Middle frontal gyrus (tissue), 1 donor: ENCODE results near the gene ATP1A1.

Source experiments
- DNase-seq: peaks from one replicate; pipeline ENCODE4 v3.0.0-alpha.2; 2015; ENCODE audit warnings: low spot score; ENCODE audit errors: extremely low spot score

ATP1A1 gene

DNA sequence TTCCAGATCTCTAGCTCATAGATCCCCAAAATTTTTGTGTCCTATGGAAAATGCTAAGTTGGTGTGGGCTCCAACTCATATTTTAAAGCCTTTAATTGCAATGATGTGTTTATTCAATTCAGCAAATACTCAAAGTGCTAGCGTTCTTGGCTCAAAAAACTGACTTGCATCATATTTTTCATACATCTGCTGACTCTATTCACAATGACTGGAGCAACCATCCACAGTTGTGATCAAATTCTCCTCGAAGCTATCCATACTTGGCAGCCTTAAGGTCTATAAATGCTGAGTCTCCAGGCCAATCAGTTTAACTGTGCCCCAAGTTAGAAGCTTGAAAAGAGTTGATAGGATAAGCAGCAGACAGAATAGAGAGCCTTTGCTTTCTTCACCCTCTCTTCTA lies 2.9 kb upstream of the ATP1A1 start:
- DNase-seq: no peak

DNA sequence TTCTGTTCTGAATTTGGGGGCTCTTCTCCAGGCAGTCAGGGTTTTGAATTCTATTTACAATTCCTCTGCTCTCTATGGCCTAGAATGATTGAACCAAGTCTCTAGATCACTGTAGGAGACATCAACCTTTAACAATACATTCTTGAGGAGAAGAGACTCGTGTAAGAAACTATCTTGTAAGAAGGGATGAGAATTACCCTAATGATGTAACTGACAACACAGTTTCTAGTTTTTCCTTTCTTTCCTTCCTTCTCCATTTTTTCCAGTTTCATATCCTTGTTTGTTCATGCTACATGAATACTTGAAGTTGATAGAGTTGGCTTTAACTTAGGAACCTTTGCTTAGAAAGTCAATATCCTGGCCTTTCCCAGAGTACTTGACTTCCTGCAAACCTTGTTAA lies 1.3 kb upstream of the ATP1A1 start:
- no peak for DNase-seq

DNA sequence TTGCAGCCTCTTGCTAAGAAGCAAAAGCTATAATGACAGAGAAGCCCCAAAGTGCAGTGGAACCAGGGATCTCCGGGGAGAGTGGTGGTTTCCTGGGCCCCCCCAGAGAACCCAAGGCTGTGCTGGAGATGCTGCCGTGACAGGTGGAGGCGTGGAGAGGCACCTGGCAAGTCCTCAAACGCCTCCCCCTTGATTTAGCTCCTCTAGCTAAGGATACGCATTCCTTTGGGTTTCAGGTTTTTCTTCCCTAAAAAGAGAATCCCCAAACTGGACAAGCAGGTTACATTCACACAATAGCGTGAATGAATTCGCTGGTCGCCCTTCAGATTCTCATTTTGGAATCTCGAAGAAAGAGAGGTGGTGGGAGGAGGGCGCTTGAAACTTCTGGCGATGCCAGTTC lies 853 bp upstream of the ATP1A1 start:
- DNase-seq: no peak

DNA sequence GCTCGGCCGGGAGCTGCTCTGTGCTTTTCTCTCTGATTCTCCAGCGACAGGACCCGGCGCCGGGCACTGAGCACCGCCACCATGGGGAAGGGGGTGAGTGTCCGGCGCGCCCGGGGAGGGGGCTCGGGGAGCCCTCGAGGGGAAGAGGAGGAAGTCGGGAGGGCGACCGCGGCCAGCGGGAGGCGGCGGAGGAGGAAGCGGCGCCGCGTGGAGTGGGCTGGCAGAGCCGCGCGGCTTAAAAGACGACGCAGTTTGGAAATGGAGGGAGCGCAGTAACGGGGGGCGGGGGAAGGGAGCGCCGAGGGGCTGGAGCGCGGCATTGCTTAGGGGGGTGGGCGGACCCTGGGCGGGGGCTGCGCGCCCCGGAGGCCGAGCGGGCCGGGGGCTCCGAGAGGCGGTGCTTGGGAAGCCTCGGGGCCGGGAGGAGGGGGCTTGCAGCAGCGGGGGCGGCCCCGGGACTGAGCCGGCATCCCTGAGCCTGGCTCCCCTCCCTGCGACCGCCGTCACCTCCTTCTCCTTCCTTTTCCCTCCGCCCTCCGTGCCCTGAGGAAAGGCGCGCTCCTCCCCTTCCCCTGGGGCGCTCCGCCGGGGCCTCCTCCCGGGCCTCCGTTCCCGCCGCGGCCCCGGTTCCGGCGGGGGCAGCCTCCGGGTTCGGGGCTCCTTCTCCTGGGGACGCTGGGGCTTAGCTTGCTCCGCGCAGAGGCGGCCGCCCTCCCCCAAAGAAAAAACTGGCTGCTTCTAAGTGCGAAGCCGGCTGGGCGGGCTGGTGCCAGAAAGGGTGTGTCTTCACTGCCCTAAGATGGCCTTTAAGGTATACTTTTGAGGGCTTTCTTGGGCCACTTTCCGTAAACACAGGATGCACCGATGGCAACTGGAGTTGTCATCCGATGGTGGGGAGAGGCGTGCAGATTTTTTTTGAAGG lies 648 bp downstream of the ATP1A1 start:
- no peak for DNase-seq

- no peak for DNase-seq
Measured at GRCh38 chr1:116374353-116375147, 1.5 kb downstream of the ATP1A1 start.

DNA sequence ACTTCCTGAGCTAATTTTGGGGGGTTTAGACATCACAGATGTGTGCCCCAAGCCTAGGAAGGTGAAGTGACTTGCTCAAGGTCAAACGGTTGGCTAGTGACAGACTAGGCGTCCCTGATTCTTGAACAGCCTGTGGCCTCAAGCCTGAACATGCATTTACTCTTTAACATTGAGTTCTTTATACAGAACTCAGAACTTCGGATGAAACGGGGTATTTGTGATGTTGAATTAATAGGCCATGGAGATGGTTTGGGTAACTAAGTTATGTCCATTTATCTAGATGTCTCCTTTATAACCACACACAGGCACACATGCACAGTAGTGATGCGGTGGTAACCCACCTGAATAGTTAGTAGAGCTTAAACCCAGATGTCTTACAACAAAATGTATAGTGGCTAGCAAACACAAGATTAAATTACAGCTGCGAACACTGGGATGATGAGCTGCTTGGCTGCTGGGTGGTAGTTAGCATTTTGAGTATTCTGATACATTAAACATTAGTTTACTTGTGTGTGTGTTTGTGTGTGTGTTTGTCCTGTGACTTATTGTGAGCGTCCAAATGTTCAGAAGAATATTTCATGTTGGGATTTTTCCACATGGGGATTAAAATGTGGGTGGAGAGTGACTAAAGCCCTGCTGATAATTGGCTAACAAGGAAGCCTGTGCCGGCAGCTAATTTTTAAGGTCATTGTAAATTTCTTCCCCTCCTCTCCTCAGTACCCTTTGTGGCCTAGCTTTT lies 2.3 kb downstream of the ATP1A1 start:
- no peak for DNase-seq

- no peak for DNase-seq
Measured at GRCh38 chr1:116375887-116376728, 3.1 kb downstream of the ATP1A1 start.

- no peak for DNase-seq
Measured at GRCh38 chr1:116376729-116377086, 3.7 kb downstream of the ATP1A1 start.

DNA sequence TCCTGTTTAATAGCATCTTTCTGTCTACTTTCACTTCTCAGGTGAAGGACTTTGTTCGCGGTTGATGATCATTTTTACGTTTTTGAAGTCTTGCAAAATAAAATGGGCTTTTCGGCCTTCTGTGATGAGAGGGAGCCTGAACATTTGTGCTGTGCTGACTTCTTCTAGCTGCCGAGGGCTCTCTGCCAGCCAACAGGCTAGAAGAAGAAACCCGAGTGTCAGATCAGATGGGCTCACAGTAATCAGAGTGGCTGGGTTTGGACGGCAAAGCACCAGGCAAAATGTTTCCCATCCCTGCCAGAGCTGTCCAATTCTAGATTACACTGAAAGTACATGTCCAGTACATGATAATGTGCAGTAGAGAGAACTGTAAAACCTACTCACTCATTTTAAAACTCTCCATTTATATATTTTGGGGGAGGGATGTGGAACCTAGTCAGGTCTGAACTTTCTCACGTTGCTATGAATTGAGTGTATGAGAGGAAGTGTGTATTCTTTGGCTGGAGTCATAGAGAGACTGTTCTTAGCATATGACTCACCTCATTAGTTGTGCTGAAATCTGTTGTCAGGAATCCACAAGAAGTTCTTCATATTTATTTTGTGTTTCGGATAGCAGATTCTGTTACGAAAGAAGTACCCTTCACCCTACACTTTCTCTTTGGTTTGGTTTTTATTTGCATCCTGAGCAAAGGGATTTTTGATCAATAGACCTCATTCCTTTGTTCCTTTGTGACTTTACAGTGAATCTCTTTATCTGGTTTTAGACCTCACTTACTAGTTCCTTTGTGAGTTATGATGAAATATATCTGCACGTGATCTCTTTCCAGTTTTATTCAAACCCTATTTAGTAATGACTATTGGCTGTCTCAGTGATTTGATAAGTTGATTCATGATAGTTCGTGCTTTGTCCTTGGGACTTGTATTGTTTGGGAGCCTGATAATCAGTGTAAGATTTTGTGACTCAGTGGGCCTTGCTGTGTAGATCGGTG lies 4.8 kb downstream of the ATP1A1 start:
- DNase-seq: no peak

DNA sequence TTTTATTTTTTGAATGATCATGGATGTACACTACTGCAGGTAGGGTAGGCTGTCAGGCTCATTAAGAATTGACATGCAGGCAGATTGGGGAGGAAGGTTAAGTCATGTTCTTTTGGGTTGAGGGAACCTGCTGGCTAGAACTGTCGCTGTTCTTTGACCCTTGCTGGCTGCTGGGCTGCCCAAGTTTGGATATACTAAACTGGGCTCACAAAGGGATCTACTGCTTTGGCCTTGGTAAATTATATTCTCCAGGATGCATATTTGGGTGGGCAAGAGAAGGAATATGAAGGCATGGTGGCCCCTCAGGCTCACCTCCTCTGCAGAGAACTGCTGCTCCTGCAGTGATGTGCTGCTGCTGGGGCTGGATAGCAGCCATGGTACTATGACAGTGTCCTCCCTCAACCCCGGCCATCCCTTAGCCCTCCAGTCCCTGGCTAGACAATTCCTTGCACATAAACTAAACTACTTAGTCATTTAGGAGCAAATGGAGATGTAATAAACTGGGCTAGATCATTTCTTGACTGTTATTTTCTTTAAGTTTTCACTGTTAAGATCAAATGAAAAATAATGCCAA lies 6.1 kb downstream of the ATP1A1 start:
- DNase-seq: no peak

DNA sequence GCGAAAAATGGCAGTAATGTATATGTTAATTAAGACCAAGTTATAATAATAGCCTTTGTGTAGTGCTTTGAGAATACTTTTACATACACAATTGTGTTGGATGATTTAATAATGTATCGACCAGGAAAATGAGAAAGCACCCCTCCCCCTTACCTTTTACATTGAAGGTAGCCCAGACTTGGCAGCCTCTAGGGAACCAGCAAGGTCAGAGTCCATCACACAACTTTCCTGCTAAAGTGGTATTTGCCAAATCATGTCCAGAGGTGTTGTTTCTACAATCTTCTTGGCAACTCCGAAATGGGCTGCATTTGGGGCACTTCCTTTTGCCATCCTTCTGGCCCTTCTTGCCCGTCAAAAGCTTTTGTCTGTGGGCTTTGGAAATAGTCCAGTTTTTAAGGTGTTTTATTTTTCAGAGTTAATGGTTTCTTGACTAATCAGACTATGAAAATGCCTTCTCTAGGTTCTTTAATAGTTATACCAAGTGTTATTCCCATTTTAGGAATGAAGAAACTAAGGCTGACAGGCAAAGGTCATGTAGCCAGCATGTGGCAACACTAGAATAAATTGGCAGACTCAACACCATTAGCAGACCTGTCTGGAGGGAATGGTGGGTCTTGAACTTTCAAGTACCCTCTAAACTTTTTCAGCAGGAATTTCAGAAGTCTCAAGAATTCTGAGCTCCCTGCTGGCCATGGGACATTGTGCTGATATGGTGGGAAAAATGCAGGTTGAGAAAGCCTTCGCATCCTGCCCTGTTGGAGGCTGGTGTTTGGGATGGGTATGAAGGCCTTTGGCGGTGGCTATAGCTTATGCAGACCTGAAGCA lies 6.8 kb downstream of the ATP1A1 start:
- DNase-seq: no peak

GRCh38 chr1:116380499-116381242 lies 7.6 kb downstream of the ATP1A1 start:
- DNase-seq: no peak

- no peak for DNase-seq
Measured at GRCh38 chr1:116382321-116382720, 9.3 kb downstream of the ATP1A1 start.

GRCh38 chr1:116382857-116383483 lies 9.9 kb downstream of the ATP1A1 start:
- DNase-seq: no peak

DNA sequence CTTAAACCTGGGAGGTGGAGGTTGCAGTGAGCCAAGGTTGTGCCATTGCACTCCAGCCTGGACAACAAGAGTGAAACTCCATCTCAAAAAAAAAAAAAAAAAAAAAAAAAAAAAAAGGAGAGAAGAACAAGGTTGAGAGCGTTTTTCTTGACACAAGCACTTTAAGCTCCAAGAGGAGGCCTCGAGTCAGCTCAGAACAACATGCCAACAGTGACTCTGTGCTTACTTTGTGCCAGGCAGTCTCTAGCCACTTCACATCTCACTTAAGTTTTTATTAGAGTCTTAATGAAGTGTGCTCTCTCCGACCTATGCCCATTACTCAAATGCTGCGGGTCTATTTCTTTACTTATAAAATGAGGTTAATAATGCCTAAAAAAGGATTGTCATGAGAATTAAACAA lies 13.0 kb downstream of the ATP1A1 start:
- DNase-seq: no peak

GRCh38 chr1:116387551-116387950 lies 14.5 kb downstream of the ATP1A1 start:
- DNase-seq: no peak

GRCh38 chr1:116388122-116388521 lies 15.1 kb downstream of the ATP1A1 start:
- no peak for DNase-seq
